HFFc6 (cell line): Measurements from ENCODE around the gene HTR2C. TPM values are rescaled to one million over a fixed set of nuclear protein-coding genes. Genes with fewer than 3 reads are reported as not detected.

Source experiments
- DNase-seq: peaks from one replicate; pipeline ENCODE4 v3.0.0-alpha.2; 2018
- H3K27ac Mint-ChIP-seq: 2 replicates; pipeline ENCODE4 v1.8.0; 2020; ENCODE audit warnings: mild to moderate bottlenecking, mixed read lengths
- H3K27me3 Mint-ChIP-seq: 2 replicates; pipeline ENCODE4 v1.8.0; 2021; ENCODE audit warnings: mild to moderate bottlenecking, moderate library complexity, mixed read lengths; ENCODE audit not compliant: insufficient read depth
- H3K36me3 Mint-ChIP-seq: 2 replicates; pipeline ENCODE4 v1.8.0; 2021; ENCODE audit warnings: low read depth, mixed read lengths
- H3K4me1 Mint-ChIP-seq: 2 replicates; pipeline ENCODE4 v1.8.0; 2020; ENCODE audit warnings: low read depth, mixed read lengths
- H3K4me3 Mint-ChIP-seq: 2 replicates; pipeline ENCODE4 v1.8.0; 2020; ENCODE audit warnings: mild to moderate bottlenecking, moderate library complexity, mixed read lengths
- H3K9me3 Mint-ChIP-seq: 2 replicates; pipeline ENCODE4 v1.8.0; 2020; ENCODE audit warnings: mild to moderate bottlenecking, mixed read lengths
- CTCF ChIP-seq: fragments of 200-600 bp; sonication (generic); IDR thresholded peaks from 2 replicates; pipeline ENCODE4 v1.5.0; 2021; ENCODE audit warnings: antibody characterized with exemption, mild to moderate bottlenecking
- long read RNA-seq: library from polyadenylated mRNA; unstranded; transcript quantifications from one replicate; pipeline ENCODE4 v2.0.0, GENCODE V29; 2019
- total RNA-seq, 6 experiments: library from RNA; stranded (reverse); fragmentation: NEBNext Ultra II Directional; extraction: Animal tissue kit (Norgen Biotek cat#: 25700); gene quantifications; 2 replicates in 1 of 6; 3 replicates in 5 of 6; pipeline ENCODE4 v1.2.3, GENCODE V29; 2021

The HTR2C gene
- total RNA-seq = not detected
- long read RNA-seq = 0 reads

GRCh38 chrX:114583646-114584374 is at the start of gene HTR2C:
Gene HTR2C, plus strand, starts transcription at chrX:114584086. Its CDS starts 142,851 bp downstream, at chrX:114726937.
- Mint-ChIP-seq H3K4me3 (no peak within 1 kb of the TSS), H3K9me3 (peaks cover 9% of the 10 kb centered on the region), H3K4me1 (no peaks in the 10 kb centered on the region), H3K36me3 (no peaks in the 10 kb centered on the region; the same call in 1 of the 2 replicates), H3K27me3 (peaks cover 19% of the 10 kb centered on the region), H3K27ac (no peak within 1 kb of the TSS)
- DNase-seq = no peak
- no peak for TF ChIP-seq CTCF

- Mint-ChIP-seq H3K27me3 (peaks cover 19% of the 10 kb centered on the region), H3K9me3 (peaks cover 9% of the 10 kb centered on the region), H3K27ac (no peak overlapping the region), H3K4me1 (no peaks in the 10 kb centered on the region), H3K4me3 (no peak overlapping the region), H3K36me3 (no peaks in the 10 kb centered on the region; the same call in 1 of the 2 replicates)
- TF ChIP-seq CTCF = no peak
- DNase-seq = no peak
These were observed 3.5 kb upstream of the HTR2C start for GRCh38 chrX:114580336-114580735.

- Mint-ChIP-seq H3K4me1 (no peaks in the 10 kb centered on the region), H3K27ac (no peak overlapping the region), H3K36me3 (no peaks in the 10 kb centered on the region; the same call in 1 of the 2 replicates), H3K27me3 (peaks cover 19% of the 10 kb centered on the region), H3K9me3 (peaks cover 9% of the 10 kb centered on the region), H3K4me3 (no peak overlapping the region)
- TF ChIP-seq CTCF = no peak
- no peak for DNase-seq
These were observed 2.2 kb upstream of the HTR2C start for GRCh38 chrX:114581528-114582263.

- H3K27ac Mint-ChIP-seq = no peak overlapping the region
- no peaks in the 10 kb centered on the region; the same call in 1 of the 2 replicates for H3K36me3 Mint-ChIP-seq
- TF ChIP-seq CTCF = no peak
- no peaks in the 10 kb centered on the region for H3K4me1 Mint-ChIP-seq
- peaks cover 19% of the 10 kb centered on the region for H3K27me3 Mint-ChIP-seq
- H3K4me3 Mint-ChIP-seq = no peak overlapping the region
- H3K9me3 Mint-ChIP-seq = peaks cover 9% of the 10 kb centered on the region
- DNase-seq = no peak
These were observed 1.6 kb upstream of the HTR2C start for GRCh38 chrX:114582264-114582632.

GRCh38 chrX:114582698-114583395 is 1.0 kb upstream of the HTR2C start:
- H3K36me3 Mint-ChIP-seq = no peaks in the 10 kb centered on the region; the same call in 1 of the 2 replicates
- no peak for TF ChIP-seq CTCF
- H3K27ac Mint-ChIP-seq = no peak overlapping the region
- H3K4me1 Mint-ChIP-seq = no peaks in the 10 kb centered on the region
- H3K9me3 Mint-ChIP-seq = peaks cover 9% of the 10 kb centered on the region
- H3K27me3 Mint-ChIP-seq = peaks cover 19% of the 10 kb centered on the region
- no peak for DNase-seq
- H3K4me3 Mint-ChIP-seq = no peak overlapping the region
